ENCODE data around the gene GTF2IRD1. TPM values are rescaled to one million over a fixed set of nuclear protein-coding genes. Genes with fewer than 3 reads are reported as not detected.
A peak's percentile ranks its signal among the peaks of the same experiment; 100 is the strongest.

Gene GTF2IRD1
- polyA plus RNA-seq, 10 donors = 30.9 to 45.9 (median 38.7) TPM

GRCh38 chr7:74590813-74591212 lies 137.1 kb downstream of the GTF2IRD1 start:
- DNase-seq = no peak

GRCh38 chr7:74598558-74598957 lies 144.9 kb downstream of the GTF2IRD1 start:
- DNase-seq = no peak

GRCh38 chr7:74599244-74599643 lies 145.5 kb downstream of the GTF2IRD1 start:
- no peak for DNase-seq

GRCh38 chr7:74604326-74605020 lies 150.8 kb downstream of the GTF2IRD1 start:
- no peak for DNase-seq

GRCh38 chr7:74606101-74606908 lies 152.6 kb downstream of the GTF2IRD1 start:
- peak in 1 of 3 donors; percentile 52 for DNase-seq

- no peak for DNase-seq
Observed at GRCh38 chr7:74606909-74607510, 153.3 kb downstream of the GTF2IRD1 start.

GRCh38 chr7:74612015-74612829 lies 158.5 kb downstream of the GTF2IRD1 start:
- peak in 1 of 3 donors; percentile 11 for DNase-seq

- DNase-seq = no peak
Observed at GRCh38 chr7:74615933-74616780, 162.5 kb downstream of the GTF2IRD1 start.

GRCh38 chr7:74617180-74617744 lies 163.6 kb downstream of the GTF2IRD1 start:
- peak in 1 of 3 donors; percentile 66 for DNase-seq

GRCh38 chr7:74619235-74619860 lies 165.6 kb downstream of the GTF2IRD1 start:
- DNase-seq = no peak

GRCh38 chr7:74622228-74622749 lies 168.6 kb downstream of the GTF2IRD1 start:
- no peak for DNase-seq

- no peak for DNase-seq
Observed at GRCh38 chr7:74623135-74623534, 169.4 kb downstream of the GTF2IRD1 start.

- peak in 2 of 3 donors; percentile 68 to 84 for DNase-seq
Observed at GRCh38 chr7:74625446-74625845, 171.7 kb downstream of the GTF2IRD1 start.

GRCh38 chr7:74627661-74628411 lies 174.1 kb downstream of the GTF2IRD1 start:
- DNase-seq = peak in 1 of 3 donors; percentile 74

- DNase-seq = no peak
Observed at GRCh38 chr7:74632505-74632904, 178.8 kb downstream of the GTF2IRD1 start.

- no peak for DNase-seq
Observed at GRCh38 chr7:74633451-74633921, 179.8 kb downstream of the GTF2IRD1 start.

- no peak for DNase-seq
Observed at GRCh38 chr7:74637745-74638144, 184.0 kb downstream of the GTF2IRD1 start.

- DNase-seq = peak; percentile 20 to 43 (median 22)
Observed at GRCh38 chr7:74650055-74650454, 196.3 kb downstream of the GTF2IRD1 start.
